Esophagus squamous epithelium (tissue), 4 donors: ENCODE measurements around the gene SRRM4.

Experiments
- CTCF ChIP-seq, 6 experiments: fragments of 450-650 bp in 4 of 6; fragments of 200-600 bp in 2 of 6; sonication (generic) in 2 of 6; IDR thresholded peaks; one replicate each; pipeline ENCODE4 v1.5.1; 2016 to 2019; ENCODE audit warnings: antibody characterized with exemption in 6 of 6, mild to moderate bottlenecking in 4 of 6, moderate library complexity in 4 of 6
- POLR2A ChIP-seq, 4 donors: fragments of 450-650 bp; IDR thresholded peaks; one replicate each; pipeline ENCODE4 v1.6.1; 2017; ENCODE audit warnings: antibody characterized with exemption in 4 of 4, mild to moderate bottlenecking in 4 of 4, moderate library complexity in 3 of 4

GRCh38 chr12:119072440-119072839, 91.1 kb downstream of the SRRM4 start:
- TF ChIP-seq POLR2A (IDR thresholded peaks at IDR 0.05) (no peak), CTCF (IDR thresholded peaks at IDR 0.05) (no peak)
